SK-N-MC (cell line): ENCODE results near the gene RTN4RL2.

ENCODE experiments used
- EZH2 ChIP-seq: fragments of 200-600 bp; sonication (generic); IDR thresholded peaks from one replicate; pipeline ENCODE4 v1.6.1; 2017; ENCODE audit warnings: antibody characterized with exemption
- FOXP2 ChIP-seq: optimal IDR thresholded peaks from 2 replicates; pipeline ENCODE3; 2011; ENCODE audit warnings: mild to moderate bottlenecking, moderate library complexity; ENCODE audit not compliant: insufficient read depth; ENCODE audit errors: extremely low read length, control extremely low read depth
- POLR2AphosphoS5 ChIP-seq: IDR thresholded peaks from 2 replicates; pipeline ENCODE4 v1.6.1; 2012; ENCODE audit warnings: mild to moderate bottlenecking, low read depth, low read length, borderline replicate concordance

GRCh38 chr11:57444362-57445121 lies 15.8 kb upstream of the RTN4RL2 start:
- TF ChIP-seq EZH2 (no peak), POLR2AphosphoS5 (no peak), FOXP2 (no peak)
